ENCODE results near the gene GDAP2.

GRCh38 chr1:117859901-117860300 is 69.5 kb downstream of the GDAP2 start:
- TF ChIP-seq CTCF (IDR thresholded peaks at IDR 0.05; ENCODE audit: poor library complexity) (no peak), EZH2 (IDR thresholded peaks at IDR 0.05; ENCODE audit: borderline replicate concordance) (no peak), EZH2phosphoT487 (IDR thresholded peaks at IDR 0.05; ENCODE audit: low read depth, severe bottlenecking, unreplicated experiment) (no peak)
